ENCODE results near the gene DAGLA. TPM values are rescaled to one million over a fixed set of nuclear protein-coding genes. Genes with fewer than 3 reads are reported as not detected.

Gene DAGLA
- total RNA-seq, 6 experiments from 2014 or later, result 2.4 to 4.2 (median 3.3) TPM

DNA sequence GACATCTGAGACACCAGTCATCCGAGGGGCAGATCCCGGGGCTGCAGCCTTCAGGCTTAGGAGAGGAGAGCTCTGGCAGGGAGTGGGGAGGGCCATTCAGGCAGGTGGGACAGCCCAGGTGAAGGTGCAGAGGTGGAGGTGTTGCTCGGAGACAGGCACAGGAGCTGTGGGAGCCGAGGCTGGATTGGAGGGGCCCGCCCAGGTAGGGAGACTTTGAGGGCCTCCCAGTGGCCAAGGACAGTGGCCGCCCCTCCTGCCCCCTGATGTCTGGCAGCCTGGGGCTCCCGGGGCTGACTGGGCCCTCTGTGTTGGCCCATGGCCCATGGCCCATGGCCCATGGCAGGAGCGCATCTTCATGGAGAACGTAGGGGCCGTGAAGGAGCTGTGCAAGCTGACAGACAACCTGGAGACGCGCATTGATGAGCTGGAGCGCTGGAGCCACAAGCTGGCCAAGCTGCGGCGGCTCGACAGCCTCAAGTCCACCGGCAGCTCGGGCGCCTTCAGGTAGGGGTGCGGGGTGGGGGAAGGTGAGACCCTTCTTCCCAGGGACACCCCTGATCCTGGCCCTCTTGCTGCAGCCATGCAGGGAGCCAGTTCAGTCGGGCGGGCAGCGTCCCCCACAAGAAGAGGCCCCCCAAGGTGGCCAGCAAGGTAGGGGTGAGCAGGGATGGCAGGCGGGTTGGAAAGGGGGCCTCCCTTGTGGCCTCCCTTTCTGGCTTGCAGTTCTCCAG lies 98.9 kb downstream of the DAGLA start:
- H3K4me1 Mint-ChIP-seq (ENCODE audit: low read depth), result peaks cover 5% of the 10 kb centered on the region
- no peaks in the 10 kb centered on the region for H3K36me3 Mint-ChIP-seq (ENCODE audit: low read depth)
- DNase-seq, result no peak
- H3K4me3 Mint-ChIP-seq, result no peak overlapping the region
- TF ChIP-seq, protein P1, sequence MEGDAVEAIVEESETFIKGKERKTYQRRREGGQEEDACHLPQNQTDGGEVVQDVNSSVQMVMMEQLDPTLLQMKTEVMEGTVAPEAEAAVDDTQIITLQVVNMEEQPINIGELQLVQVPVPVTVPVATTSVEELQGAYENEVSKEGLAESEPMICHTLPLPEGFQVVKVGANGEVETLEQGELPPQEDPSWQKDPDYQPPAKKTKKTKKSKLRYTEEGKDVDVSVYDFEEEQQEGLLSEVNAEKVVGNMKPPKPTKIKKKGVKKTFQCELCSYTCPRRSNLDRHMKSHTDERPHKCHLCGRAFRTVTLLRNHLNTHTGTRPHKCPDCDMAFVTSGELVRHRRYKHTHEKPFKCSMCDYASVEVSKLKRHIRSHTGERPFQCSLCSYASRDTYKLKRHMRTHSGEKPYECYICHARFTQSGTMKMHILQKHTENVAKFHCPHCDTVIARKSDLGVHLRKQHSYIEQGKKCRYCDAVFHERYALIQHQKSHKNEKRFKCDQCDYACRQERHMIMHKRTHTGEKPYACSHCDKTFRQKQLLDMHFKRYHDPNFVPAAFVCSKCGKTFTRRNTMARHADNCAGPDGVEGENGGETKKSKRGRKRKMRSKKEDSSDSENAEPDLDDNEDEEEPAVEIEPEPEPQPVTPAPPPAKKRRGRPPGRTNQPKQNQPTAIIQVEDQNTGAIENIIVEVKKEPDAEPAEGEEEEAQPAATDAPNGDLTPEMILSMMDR (IDR thresholded peaks at IDR 0.05), result no peak
- no peak overlapping the region for H3K27ac Mint-ChIP-seq
- no peaks in the 10 kb centered on the region for H3K9me3 Mint-ChIP-seq
- H3K27me3 Mint-ChIP-seq (ENCODE audit: insufficient read depth), result peaks cover 16% of the 10 kb centered on the region

DNA sequence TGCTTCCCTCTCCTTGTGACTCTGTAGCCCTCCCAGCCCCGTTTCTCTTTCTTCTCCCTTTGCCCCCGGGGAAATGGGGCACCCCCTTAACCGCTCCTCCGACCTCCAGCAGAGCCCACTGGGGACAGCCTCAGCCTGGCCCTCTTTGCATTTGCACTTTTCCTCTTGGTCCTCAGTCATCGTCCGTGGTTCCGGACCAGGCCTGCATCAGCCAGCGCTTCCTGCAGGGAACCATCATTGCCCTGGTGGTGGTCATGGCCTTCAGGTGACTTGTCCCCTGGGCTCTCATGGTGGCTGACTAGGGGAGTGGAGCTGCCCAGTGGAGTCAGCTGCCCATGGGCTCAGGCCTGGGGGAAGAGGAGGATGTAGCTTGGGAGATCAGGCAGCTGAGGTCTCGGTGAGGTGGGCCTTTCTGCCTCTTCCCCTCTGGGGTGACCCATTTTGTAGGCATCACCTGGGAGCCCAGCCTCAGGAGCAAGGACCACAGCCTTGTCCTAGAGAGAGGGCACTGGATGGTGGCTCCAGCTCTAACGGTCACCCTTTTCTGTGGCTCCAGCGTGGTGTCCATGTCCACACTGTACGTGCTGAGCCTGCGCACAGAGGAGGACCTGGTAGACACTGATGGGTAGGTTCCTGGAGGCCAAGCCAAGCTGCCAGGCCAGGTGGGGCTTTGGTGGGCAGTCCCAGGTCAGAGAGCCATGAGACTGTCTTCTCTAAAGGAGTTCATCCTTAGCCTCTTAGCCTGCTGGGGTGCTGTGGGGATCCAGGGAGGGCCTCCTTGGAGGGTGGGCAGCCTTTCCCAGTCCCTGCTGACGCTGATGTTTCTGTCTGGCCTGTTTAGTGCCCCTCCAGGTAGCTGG lies 99.7 kb downstream of the DAGLA start:
- Mint-ChIP-seq H3K36me3 (ENCODE audit: low read depth) (no peaks in the 10 kb centered on the region), H3K4me1 (ENCODE audit: low read depth) (peaks cover 8% of the 10 kb centered on the region), H3K4me3 (no peak overlapping the region), H3K9me3 (no peaks in the 10 kb centered on the region), H3K27ac (no peak overlapping the region), H3K27me3 (ENCODE audit: insufficient read depth) (peaks cover 13% of the 10 kb centered on the region)
- TF ChIP-seq, protein P1 (IDR thresholded peaks at IDR 0.05), result no peak
- DNase-seq, result no peak

DNA sequence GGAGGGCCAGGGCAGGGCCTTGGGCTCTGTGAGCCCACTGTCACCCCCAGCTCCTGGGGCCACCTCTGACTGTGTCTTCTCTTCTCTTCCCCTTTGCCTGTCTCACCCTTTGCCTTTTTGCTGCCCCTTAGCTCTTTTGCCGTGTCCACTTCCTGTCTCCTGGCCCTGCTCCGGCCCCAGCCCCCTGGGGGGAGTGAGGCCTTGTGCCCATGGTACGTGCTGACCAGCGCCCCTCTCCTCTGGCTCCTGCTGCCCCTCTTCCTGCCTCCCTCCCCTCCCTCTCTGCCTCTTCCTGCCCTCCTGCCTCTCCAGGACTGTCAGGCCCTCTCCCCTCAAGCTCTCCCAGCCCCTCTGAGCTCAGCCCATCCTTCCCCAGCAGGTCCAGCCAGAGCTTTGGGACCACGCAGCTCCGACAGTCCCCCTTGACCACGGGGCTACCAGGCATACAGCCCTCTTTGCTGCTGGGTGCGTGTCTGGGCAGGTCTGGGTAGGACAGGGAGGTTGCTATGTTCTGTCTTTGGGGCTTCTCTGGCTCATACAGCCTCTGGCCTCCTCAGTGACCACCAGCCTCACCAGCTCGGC lies 100.5 kb downstream of the DAGLA start:
- TF ChIP-seq, protein P1 (IDR thresholded peaks at IDR 0.05), result no peak
- Mint-ChIP-seq H3K4me3 (no peak overlapping the region), H3K4me1 (ENCODE audit: low read depth) (peaks cover 8% of the 10 kb centered on the region), H3K27me3 (ENCODE audit: insufficient read depth) (peaks cover 8% of the 10 kb centered on the region), H3K36me3 (ENCODE audit: low read depth) (no peaks in the 10 kb centered on the region), H3K27ac (no peak overlapping the region), H3K9me3 (no peaks in the 10 kb centered on the region)
- DNase-seq, result no peak

GRCh38 chr11:61781585-61781984 lies 101.4 kb downstream of the DAGLA start:
- Mint-ChIP-seq H3K27ac (no peak overlapping the region), H3K36me3 (ENCODE audit: low read depth) (no peaks in the 10 kb centered on the region), H3K4me3 (no peak overlapping the region), H3K4me1 (ENCODE audit: low read depth) (peaks cover 8% of the 10 kb centered on the region), H3K9me3 (no peaks in the 10 kb centered on the region), H3K27me3 (ENCODE audit: insufficient read depth) (peaks cover 7% of the 10 kb centered on the region)
- TF ChIP-seq, protein P1 (IDR thresholded peaks at IDR 0.05), result no peak
- DNase-seq, result no peak

- peaks cover 8% of the 10 kb centered on the region for H3K4me1 Mint-ChIP-seq (ENCODE audit: low read depth)
- TF ChIP-seq, protein P1 (IDR thresholded peaks at IDR 0.05), result no peak
- no peaks in the 10 kb centered on the region for H3K9me3 Mint-ChIP-seq
- H3K27me3 Mint-ChIP-seq (ENCODE audit: insufficient read depth), result peaks cover 6% of the 10 kb centered on the region
- no peak overlapping the region for H3K4me3 Mint-ChIP-seq
- H3K27ac Mint-ChIP-seq, result no peak overlapping the region
- no peaks in the 10 kb centered on the region for H3K36me3 Mint-ChIP-seq (ENCODE audit: low read depth)
- DNase-seq, result no peak
These were observed 102.1 kb downstream of the DAGLA start for GRCh38 chr11:61782299-61782698.
